Astrocyte (in vitro differentiated cells and primary cell): Measurements from ENCODE around the gene REEP1.

Source experiments
- EZH2 ChIP-seq: IDR thresholded peaks from 2 replicates; pipeline ENCODE4 v1.6.1; 2012; ENCODE audit warnings: mild to moderate bottlenecking, low read length, inconsistent platforms; ENCODE audit not compliant: insufficient read depth
- TF ChIP-seq, protein P1 (sequence below): IDR thresholded peaks from 2 replicates; pipeline ENCODE4 v1.5.1; 2011; ENCODE audit warnings: low read depth, mild to moderate bottlenecking, inconsistent platforms, low read length, moderate library complexity; ENCODE audit not compliant: insufficient read depth

DNA sequence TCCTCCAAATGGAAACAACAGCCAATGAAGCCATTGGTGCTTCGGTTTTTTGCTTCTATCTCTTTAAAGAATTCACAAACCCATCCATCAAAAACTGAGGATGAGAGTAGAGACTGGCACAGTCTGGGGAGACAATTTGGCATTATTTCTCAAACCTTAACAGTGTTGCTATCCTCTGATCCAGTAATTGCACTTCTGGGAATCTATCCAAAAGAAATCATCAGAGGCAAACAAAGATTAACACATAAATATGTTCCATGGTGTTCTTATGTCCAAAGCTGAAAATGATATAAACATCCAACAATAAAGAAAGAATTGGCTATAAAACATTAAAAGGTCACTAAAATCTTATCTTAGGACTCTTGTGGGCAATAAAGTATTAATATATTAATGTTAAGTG lies 35.1 kb downstream of the REEP1 start:
- TF ChIP-seq, protein P1, sequence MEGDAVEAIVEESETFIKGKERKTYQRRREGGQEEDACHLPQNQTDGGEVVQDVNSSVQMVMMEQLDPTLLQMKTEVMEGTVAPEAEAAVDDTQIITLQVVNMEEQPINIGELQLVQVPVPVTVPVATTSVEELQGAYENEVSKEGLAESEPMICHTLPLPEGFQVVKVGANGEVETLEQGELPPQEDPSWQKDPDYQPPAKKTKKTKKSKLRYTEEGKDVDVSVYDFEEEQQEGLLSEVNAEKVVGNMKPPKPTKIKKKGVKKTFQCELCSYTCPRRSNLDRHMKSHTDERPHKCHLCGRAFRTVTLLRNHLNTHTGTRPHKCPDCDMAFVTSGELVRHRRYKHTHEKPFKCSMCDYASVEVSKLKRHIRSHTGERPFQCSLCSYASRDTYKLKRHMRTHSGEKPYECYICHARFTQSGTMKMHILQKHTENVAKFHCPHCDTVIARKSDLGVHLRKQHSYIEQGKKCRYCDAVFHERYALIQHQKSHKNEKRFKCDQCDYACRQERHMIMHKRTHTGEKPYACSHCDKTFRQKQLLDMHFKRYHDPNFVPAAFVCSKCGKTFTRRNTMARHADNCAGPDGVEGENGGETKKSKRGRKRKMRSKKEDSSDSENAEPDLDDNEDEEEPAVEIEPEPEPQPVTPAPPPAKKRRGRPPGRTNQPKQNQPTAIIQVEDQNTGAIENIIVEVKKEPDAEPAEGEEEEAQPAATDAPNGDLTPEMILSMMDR: no peak
- no peak for TF ChIP-seq EZH2
